ENCODE data around the gene PLAAT2. TPM values are rescaled to one million over a fixed set of nuclear protein-coding genes. Genes with fewer than 3 reads are reported as not detected.
A peak's percentile ranks its signal among the peaks of the same experiment; 100 is the strongest.

PLAAT2 gene
- total and polyA plus RNA-seq, 2 of the 13 experiments (the other 11 are each of a cell fraction or from before 2014, with no cell fraction given): 0.22 TPM; not detected in 1

- TF ChIP-seq IRF2 (CRISPR knock-in tag; IDR thresholded peaks at IDR 0.05) (no peak), AGO1 (IDR thresholded peaks at IDR 0.05; ENCODE audit: low read depth, low read length, poor library complexity, severe bottlenecking) (no peak), HNF4G (IDR thresholded peaks at IDR 0.05; ENCODE audit: borderline replicate concordance, low read depth, low read length) (peak; percentile 53), HNF4G (CRISPR knock-in tag; IDR thresholded peaks at IDR 0.05; ENCODE audit: borderline replicate concordance, low read depth) (no peak), MLLT10 (CRISPR knock-in tag; IDR thresholded peaks at IDR 0.05) (no peak), SALL1 (CRISPR knock-in tag; IDR thresholded peaks at IDR 0.05) (peak; percentile 37; the same call in 1 of the 2 replicates), ZNF121 (CRISPR knock-in tag; IDR thresholded peaks at IDR 0.05) (no peak), ASH2L (IDR thresholded peaks at IDR 0.05; ENCODE audit: insufficient read length, low read depth, low read length) (peak; percentile 23), CC2D1A (CRISPR knock-in tag; IDR thresholded peaks at IDR 0.05) (no peak), CAMTA2 (CRISPR knock-in tag; IDR thresholded peaks at IDR 0.05; ENCODE audit: borderline replicate concordance) (no peak), ZBTB7B (CRISPR knock-in tag; IDR thresholded peaks at IDR 0.05) (no peak), DMTF1 (CRISPR knock-in tag; IDR thresholded peaks at IDR 0.05) (no peak), ELF1 (CRISPR knock-in tag; IDR thresholded peaks at IDR 0.05) (no peak), ZNF501 (CRISPR knock-in tag; IDR thresholded peaks at IDR 0.05) (0 out of 2 replicates have a peak, but pooled peaks have one; percentile 44), ZNF496 (CRISPR knock-in tag; IDR thresholded peaks at IDR 0.05; ENCODE audit: insufficient replicate concordance) (no peak), ZNF547 (CRISPR knock-in tag; IDR thresholded peaks at IDR 0.05) (no peak), FOXC1 (CRISPR knock-in tag; IDR thresholded peaks at IDR 0.05; ENCODE audit: borderline replicate concordance) (no peak), TAF15 (IDR thresholded peaks at IDR 0.05; ENCODE audit: low read depth, low read length, poor library complexity, severe bottlenecking) (no peak), ZNF550 (CRISPR knock-in tag; IDR thresholded peaks at IDR 0.05; ENCODE audit: borderline replicate concordance) (no peak), ZFP1 (CRISPR knock-in tag; IDR thresholded peaks at IDR 0.05) (no peak), SOX5 (CRISPR knock-in tag; IDR thresholded peaks at IDR 0.05; ENCODE audit: borderline replicate concordance) (no peak), BRD4 (CRISPR knock-in tag; IDR thresholded peaks at IDR 0.05) (no peak), CREB3 (CRISPR knock-in tag; IDR thresholded peaks at IDR 0.05) (no peak), GABPB1 (CRISPR knock-in tag; IDR thresholded peaks at IDR 0.05) (no peak), ZNF232 (CRISPR knock-in tag; IDR thresholded peaks at IDR 0.05; ENCODE audit: borderline replicate concordance) (no peak), KDM4B (CRISPR knock-in tag; IDR thresholded peaks at IDR 0.05) (no peak), SMARCE1 (IDR thresholded peaks at IDR 0.05; ENCODE audit: borderline replicate concordance) (no peak), MIXL1 (CRISPR knock-in tag; IDR thresholded peaks at IDR 0.05) (no peak), NR2F2 (IDR thresholded peaks at IDR 0.05; ENCODE audit: borderline replicate concordance, low read depth) (no peak), KLF15 (CRISPR knock-in tag; IDR thresholded peaks at IDR 0.05; ENCODE audit: borderline replicate concordance) (no peak), ZSCAN9 (CRISPR knock-in tag; IDR thresholded peaks at IDR 0.05; ENCODE audit: borderline replicate concordance) (no peak)
Observed at GRCh38 chr11:63609536-63609935, 46.4 kb upstream of the PLAAT2 start (continued).
